CD1c-positive myeloid dendritic cell (primary cell): ENCODE measurements around the gene B3GALNT1.

Experiments used
- DNase-seq: peaks from one replicate; pipeline ENCODE4 v3.0.0-alpha.2; 2016; ENCODE audit errors: extremely low spot score

The B3GALNT1 gene

GRCh38 chr3:161104561-161105551 is at the start of gene B3GALNT1:
Gene B3GALNT1, minus strand, starts transcription at chr3:161105349. Its CDS starts 18,595 bp downstream, at chr3:161086754.
- peak; percentile 49 for DNase-seq

GRCh38 chr3:161153480-161153879 is 48.3 kb upstream of the B3GALNT1 start:
- no peak for DNase-seq

- no peak for DNase-seq
Observed at GRCh38 chr3:161150001-161150525, 44.9 kb upstream of the B3GALNT1 start.

- no peak for DNase-seq
Observed at GRCh38 chr3:161149529-161149928, 44.4 kb upstream of the B3GALNT1 start.

- DNase-seq = no peak
Observed at GRCh38 chr3:161148832-161149475, 43.8 kb upstream of the B3GALNT1 start.

GRCh38 chr3:161142486-161142885 is 37.3 kb upstream of the B3GALNT1 start:
- no peak for DNase-seq

GRCh38 chr3:161139686-161140085 is 34.5 kb upstream of the B3GALNT1 start:
- no peak for DNase-seq

- no peak for DNase-seq
Observed at GRCh38 chr3:161137260-161137659, 32.1 kb upstream of the B3GALNT1 start.

- DNase-seq = no peak
Observed at GRCh38 chr3:161132391-161132790, 27.2 kb upstream of the B3GALNT1 start.

GRCh38 chr3:161126495-161126894 is 21.3 kb upstream of the B3GALNT1 start:
- no peak for DNase-seq

- no peak for DNase-seq
Observed at GRCh38 chr3:161117646-161118045, 12.5 kb upstream of the B3GALNT1 start.

GRCh38 chr3:161108840-161109239 is 3.7 kb upstream of the B3GALNT1 start:
- DNase-seq = no peak

GRCh38 chr3:161107311-161107710 is 2.2 kb upstream of the B3GALNT1 start:
- DNase-seq = no peak

GRCh38 chr3:161103776-161104385 is 1.3 kb downstream of the B3GALNT1 start:
- no peak for DNase-seq

GRCh38 chr3:161101609-161102008 is 3.5 kb downstream of the B3GALNT1 start:
- no peak for DNase-seq

GRCh38 chr3:161100994-161101393 is 4.2 kb downstream of the B3GALNT1 start:
- no peak for DNase-seq

- no peak for DNase-seq
Observed at GRCh38 chr3:161096771-161097367, 8.3 kb downstream of the B3GALNT1 start.

GRCh38 chr3:161093895-161094294 is 11.3 kb downstream of the B3GALNT1 start:
- DNase-seq = no peak

- DNase-seq = no peak
Observed at GRCh38 chr3:161084277-161084676, 20.9 kb downstream of the B3GALNT1 start.

GRCh38 chr3:161083131-161083530 is 22.0 kb downstream of the B3GALNT1 start:
- DNase-seq = no peak

GRCh38 chr3:161082063-161082462 is 23.1 kb downstream of the B3GALNT1 start:
- DNase-seq = peak; percentile 7

GRCh38 chr3:161081633-161082032 is 23.5 kb downstream of the B3GALNT1 start:
- no peak for DNase-seq
